Activated naive CD8-positive, alpha-beta T cell (primary cell): ENCODE measurements around the gene HEXD.
"Not testable (repeated sequence)": the region's sequence is repeated elsewhere in the genome, so short reads cannot be mapped to it uniquely, and the experiment has no call there.

Experiments
- H3K27ac Mint-ChIP-seq: one replicate; pipeline ENCODE4 v1.8.0; 2021; ENCODE audit warnings: mixed read lengths
- H3K27me3 Mint-ChIP-seq: one replicate; pipeline ENCODE4 v1.8.0; 2021; ENCODE audit warnings: mixed read lengths
- H3K36me3 Mint-ChIP-seq: one replicate; pipeline ENCODE4 v1.8.0; 2021; ENCODE audit warnings: mixed read lengths
- H3K4me1 Mint-ChIP-seq: one replicate; pipeline ENCODE4 v1.8.0; 2021; ENCODE audit warnings: low read depth, mixed read lengths
- H3K4me3 Mint-ChIP-seq: one replicate; pipeline ENCODE4 v1.8.0; 2021; ENCODE audit warnings: mild to moderate bottlenecking, mixed read lengths
- H3K9me3 Mint-ChIP-seq: one replicate; pipeline ENCODE4 v1.8.0; 2021; ENCODE audit warnings: low read depth, mixed read lengths

The HEXD gene

GRCh38 chr17:82444941-82445521 is 26.9 kb downstream of the HEXD start:
- Mint-ChIP-seq H3K4me3 (no peak overlapping the region), H3K9me3 (no peaks in the 10 kb centered on the region), H3K27ac (no peak overlapping the region), H3K36me3 (no peaks in the 10 kb centered on the region), H3K27me3 (no peaks in the 10 kb centered on the region), H3K4me1 (peaks cover 12% of the 10 kb centered on the region)

- no peak overlapping the region for H3K27ac Mint-ChIP-seq
- H3K27me3 Mint-ChIP-seq: no peaks in the 10 kb centered on the region
- H3K9me3 Mint-ChIP-seq: no peaks in the 10 kb centered on the region
- no peak overlapping the region for H3K4me3 Mint-ChIP-seq
- H3K4me1 Mint-ChIP-seq: peaks cover 10% of the 10 kb centered on the region
- no peaks in the 10 kb centered on the region for H3K36me3 Mint-ChIP-seq
Observed at GRCh38 chr17:82445542-82445941, 27.4 kb downstream of the HEXD start.

- Mint-ChIP-seq H3K27ac (no peak overlapping the region), H3K4me1 (peaks cover 14% of the 10 kb centered on the region), H3K27me3 (no peaks in the 10 kb centered on the region), H3K4me3 (no peak overlapping the region), H3K9me3 (no peaks in the 10 kb centered on the region), H3K36me3 (no peaks in the 10 kb centered on the region)
Observed at GRCh38 chr17:82446124-82446523, 28.0 kb downstream of the HEXD start.

GRCh38 chr17:82446649-82447048 is 28.5 kb downstream of the HEXD start:
- no peaks in the 10 kb centered on the region for H3K9me3 Mint-ChIP-seq
- no peaks in the 10 kb centered on the region for H3K36me3 Mint-ChIP-seq
- H3K27ac Mint-ChIP-seq: no peak overlapping the region
- peaks cover 19% of the 10 kb centered on the region for H3K4me1 Mint-ChIP-seq
- no peaks in the 10 kb centered on the region for H3K27me3 Mint-ChIP-seq
- no peak overlapping the region for H3K4me3 Mint-ChIP-seq

- H3K4me1 Mint-ChIP-seq: peaks cover 25% of the 10 kb centered on the region
- H3K27ac Mint-ChIP-seq: peak overlapping the region; percentile 34
- H3K27me3 Mint-ChIP-seq: no peaks in the 10 kb centered on the region
- H3K4me3 Mint-ChIP-seq: peak overlapping the region; percentile 61
- H3K9me3 Mint-ChIP-seq: no peaks in the 10 kb centered on the region
- no peaks in the 10 kb centered on the region for H3K36me3 Mint-ChIP-seq
Observed at GRCh38 chr17:82447876-82448275, 29.7 kb downstream of the HEXD start.

GRCh38 chr17:82449131-82449882 is 31.2 kb downstream of the HEXD start:
- Mint-ChIP-seq H3K9me3 (no peaks in the 10 kb centered on the region), H3K4me1 (peaks cover 25% of the 10 kb centered on the region), H3K36me3 (no peaks in the 10 kb centered on the region), H3K27ac (peak overlapping the region; percentile 95), H3K4me3 (peak overlapping the region; percentile 98), H3K27me3 (no peaks in the 10 kb centered on the region)

- H3K4me1 Mint-ChIP-seq: peaks cover 25% of the 10 kb centered on the region
- H3K4me3 Mint-ChIP-seq: peak overlapping the region; percentile 98
- H3K27me3 Mint-ChIP-seq: no peaks in the 10 kb centered on the region
- peak overlapping the region; percentile 95 for H3K27ac Mint-ChIP-seq
- H3K9me3 Mint-ChIP-seq: no peaks in the 10 kb centered on the region
- H3K36me3 Mint-ChIP-seq: no peaks in the 10 kb centered on the region
Observed at GRCh38 chr17:82449883-82450356, 31.8 kb downstream of the HEXD start.

- Mint-ChIP-seq H3K36me3 (no peaks in the 10 kb centered on the region), H3K4me1 (peaks cover 25% of the 10 kb centered on the region), H3K27ac (peak within 1 kb of the TSS; percentile 97)
Observed at GRCh38 chr17:82450357-82451106, 32.4 kb downstream of the HEXD start, which contains the start of gene CYBC1. TSS of gene CYBC1 (minus strand) at chr17:82450752. CDS start at chr17:82449254, 1,498 bp downstream.

GRCh38 chr17:82452162-82452561 is 34.0 kb downstream of the HEXD start:
- no peaks in the 10 kb centered on the region for H3K27me3 Mint-ChIP-seq
- H3K36me3 Mint-ChIP-seq: no peaks in the 10 kb centered on the region
- H3K4me3 Mint-ChIP-seq: peak overlapping the region; percentile 98
- peaks cover 30% of the 10 kb centered on the region for H3K4me1 Mint-ChIP-seq
- no peaks in the 10 kb centered on the region for H3K9me3 Mint-ChIP-seq
- H3K27ac Mint-ChIP-seq: peak overlapping the region; percentile 76

More at GRCh38 chr17:82450357-82451106, 32.4 kb downstream of the HEXD start, which contains the start of gene CYBC1:
- H3K9me3 Mint-ChIP-seq: no peaks in the 10 kb centered on the region
- H3K27me3 Mint-ChIP-seq: no peaks in the 10 kb centered on the region
- peak within 1 kb of the TSS; percentile 98 for H3K4me3 Mint-ChIP-seq

GRCh38 chr17:82453151-82453550 is 35.0 kb downstream of the HEXD start:
- H3K36me3 Mint-ChIP-seq, H3K27me3 Mint-ChIP-seq, H3K9me3 Mint-ChIP-seq, H3K4me3 Mint-ChIP-seq, H3K27ac Mint-ChIP-seq: not testable (repeated sequence)
- H3K4me1 Mint-ChIP-seq: peaks cover 37% of the 10 kb centered on the region

GRCh38 chr17:82453706-82454105 is 35.6 kb downstream of the HEXD start:
- H3K27ac Mint-ChIP-seq, H3K4me3 Mint-ChIP-seq, H3K9me3 Mint-ChIP-seq, H3K27me3 Mint-ChIP-seq, H3K36me3 Mint-ChIP-seq: not testable (repeated sequence)
- peaks cover 37% of the 10 kb centered on the region for H3K4me1 Mint-ChIP-seq

- Mint-ChIP-seq H3K4me1 (peaks cover 24% of the 10 kb centered on the region), H3K9me3 (no peaks in the 10 kb centered on the region), H3K4me3 (peak overlapping the region; percentile 87), H3K36me3 (no peaks in the 10 kb centered on the region), H3K27me3 (no peaks in the 10 kb centered on the region), H3K27ac (peak overlapping the region; percentile 95)
Observed at GRCh38 chr17:82457073-82457928, 39.2 kb downstream of the HEXD start.

GRCh38 chr17:82457929-82458178 is 39.7 kb downstream of the HEXD start:
- Mint-ChIP-seq H3K27ac (peak overlapping the region; percentile 95), H3K9me3 (no peaks in the 10 kb centered on the region), H3K36me3 (no peaks in the 10 kb centered on the region)

GRCh38 chr17:82458179-82458884 is 40.2 kb downstream of the HEXD start, which contains the start of gene NARF:
TSS of gene NARF (plus strand) at chr17:82458741. CDS start at chr17:82458804, 63 bp downstream.
- Mint-ChIP-seq H3K4me3 (peak within 1 kb of the TSS; percentile 89), H3K27me3 (no peaks in the 10 kb centered on the region), H3K27ac (peak within 1 kb of the TSS; percentile 95), H3K4me1 (peaks cover 27% of the 10 kb centered on the region), H3K9me3 (no peaks in the 10 kb centered on the region), H3K36me3 (no peaks in the 10 kb centered on the region)

More at GRCh38 chr17:82457929-82458178, 39.7 kb downstream of the HEXD start:
- Mint-ChIP-seq H3K4me1 (peaks cover 27% of the 10 kb centered on the region), H3K4me3 (peak overlapping the region; percentile 87), H3K27me3 (no peaks in the 10 kb centered on the region)
